HK-2 (cell line): ENCODE results near the gene FAM124B.

Source experiments
- DNase-seq: peaks from one replicate; pipeline ENCODE4 v3.0.0-alpha.2; 2018; ENCODE audit not compliant: unreplicated experiment

The FAM124B gene

GRCh38 chr2:224335991-224336390, 65.9 kb downstream of the FAM124B start:
- no peak for DNase-seq

GRCh38 chr2:224334726-224335125, 67.2 kb downstream of the FAM124B start:
- DNase-seq = no peak

- DNase-seq = no peak
Observed at GRCh38 chr2:224333726-224334482, 68.0 kb downstream of the FAM124B start.

- no peak for DNase-seq
Observed at GRCh38 chr2:224331698-224332097, 70.2 kb downstream of the FAM124B start.

- DNase-seq = no peak
Observed at GRCh38 chr2:224328798-224329197, 73.1 kb downstream of the FAM124B start.
